HCT116 (cell line): ENCODE results near the gene PRELID1. TPM values are rescaled to one million over a fixed set of nuclear protein-coding genes. Genes with fewer than 3 reads are reported as not detected.

Source experiments
- ATAC-seq: fragments of 200-7000 bp; cut with Tn5 transposase; 2 replicates; pipeline ENCODE4 v1.9.1; 2020; ENCODE audit warnings: mild to moderate bottlenecking, moderate library complexity
- BruUV-seq: library from RNA; stranded (reverse); fragments of 400-500 nt; replicated peaks from 2 replicates; lab custom pipeline; 2021; lab: Mats Ljungman, UMichigan
- CTCF ChIA-PET: fragments of 300-600 bp; sonication (Branson Sonifier 250); formaldehyde crosslinking; loops from one replicate; lab custom pipeline; 2021; ENCODE audit warnings: antibody characterized with exemption; lab: Charles Lee
- POLR2A ChIA-PET: fragments of 300-600, 350-600 bp; sonication (Branson Sonifier 250); formaldehyde crosslinking; loops from one replicate; lab custom pipeline; 2021; ENCODE audit warnings: antibody characterized with exemption; lab: Charles Lee
- RAD21 ChIA-PET, 2 experiments: fragments of 300-600 bp; sonication (Branson Sonifier 250); formaldehyde crosslinking; loops; one replicate each; lab custom pipeline; 2023; ENCODE audit warnings: low total read pairs in 2 of 2; ENCODE audit not compliant: uncharacterized antibody in 2 of 2, unreplicated experiment in 2 of 2, low non-redundant PET in 1 of 2; lab: Charles Lee
- DNase-seq: peaks from one replicate; pipeline ENCODE4 v3.0.0-alpha.2; 2010; ENCODE audit warnings: low read depth, low spot score
- H2AFZ ChIP-seq: fragments of 200-600 bp; shearing (Covaris generic), sonication (generic); 2 replicates; pipeline ENCODE4 v1.6.1; 2017; ENCODE audit warnings: low read depth, mixed run types, mixed read lengths, antibody characterized with exemption, low read length; ENCODE audit not compliant: poor library complexity, severe bottlenecking
- H3K27ac ChIP-seq: 2 replicates; pipeline ENCODE4 v1.5.1; 2012; ENCODE audit warnings: low read depth, low read length
- H3K27me3 ChIP-seq: fragments of 200-600 bp; sonication (generic); 2 replicates; pipeline ENCODE4 v1.6.1; 2016; ENCODE audit warnings: mixed run types, low read length, mixed read lengths; ENCODE audit not compliant: insufficient read depth
- H3K36me3 ChIP-seq, 2 experiments: fragments of 200-500 bp in 1 of 2; fragments of 200-600 bp in 1 of 2; sonication (Bioruptor generic) in 1 of 2; sonication (generic) in 1 of 2; 2 replicates each; pipeline versions ENCODE4 v1.5.1 to v1.6.1; 2014 to 2016; ENCODE audit warnings: low read length in 2 of 2, inconsistent platforms in 1 of 2, mixed read lengths in 1 of 2, mixed run types in 1 of 2; ENCODE audit not compliant: insufficient read depth in 2 of 2, control insufficient read depth in 1 of 2
- H3K4me1 ChIP-seq, 2 experiments: fragments of 200-600 bp in 1 of 2; sonication (generic) in 1 of 2; 2 replicates each; pipeline versions ENCODE4 v1.5.1 to v1.6.1; 2012 to 2017; ENCODE audit warnings: low read length in 2 of 2, inconsistent platforms in 1 of 2, mild to moderate bottlenecking in 1 of 2, mixed read lengths in 1 of 2, mixed run types in 1 of 2, moderate library complexity in 1 of 2; ENCODE audit not compliant: insufficient read depth in 2 of 2, control insufficient read depth in 1 of 2
- H3K4me2 ChIP-seq: fragments of 200-600 bp; sonication (generic); 2 replicates; pipeline ENCODE4 v1.6.1; 2017; ENCODE audit warnings: mixed run types, low read length, mixed read lengths
- H3K4me3 ChIP-seq, 2 experiments: fragments of 200-600 bp in 1 of 2; sonication (generic) in 1 of 2; replicated peaks in 1 of 2; 2 replicates each; pipeline ENCODE4 v1.5.1; 2011 to 2016; ENCODE audit warnings: low read length in 2 of 2, control low read depth in 1 of 2, low read depth in 1 of 2, mild to moderate bottlenecking in 1 of 2, mixed read lengths in 1 of 2, mixed run types in 1 of 2
- H3K79me2 ChIP-seq: fragments of 200-600 bp; sonication (generic); 2 replicates; pipeline ENCODE4 v1.6.1; 2017; ENCODE audit warnings: mild to moderate bottlenecking, mixed run types, low read length, moderate library complexity, mixed read lengths; ENCODE audit not compliant: insufficient read depth
- H3K9ac ChIP-seq: fragments of 200-600 bp; sonication (generic); 2 replicates; pipeline ENCODE4 v1.6.1; 2016; ENCODE audit warnings: low read length, mixed read lengths
- H3K9me2 ChIP-seq: fragments of 200-600 bp; sonication (generic), shearing (Covaris generic); 2 replicates; pipeline ENCODE4 v1.6.1; 2017; ENCODE audit warnings: mixed run types, mild to moderate bottlenecking, moderate library complexity; ENCODE audit not compliant: insufficient read depth
- H3K9me3 ChIP-seq, 2 experiments: fragments of 200-500 bp in 1 of 2; fragments of 200-600 bp in 1 of 2; sonication (Bioruptor generic) in 1 of 2; sonication (generic) in 1 of 2; 2 replicates each; pipeline ENCODE4 v1.6.1; 2014 to 2017; ENCODE audit warnings: low read length in 2 of 2, mixed read lengths in 2 of 2, inconsistent platforms in 1 of 2, low read depth in 1 of 2, mild to moderate bottlenecking in 1 of 2, mixed run types in 1 of 2, moderate library complexity in 1 of 2; ENCODE audit not compliant: control insufficient read depth in 1 of 2, insufficient read depth in 1 of 2
- H4K20me1 ChIP-seq: fragments of 200-600 bp; sonication (generic), shearing (Covaris generic); 2 replicates; pipeline ENCODE4 v1.6.1; 2017; ENCODE audit warnings: mixed run types, mild to moderate bottlenecking, moderate library complexity; ENCODE audit not compliant: insufficient read depth
- CEBPB ChIP-seq: IDR thresholded peaks from 2 replicates; pipeline ENCODE4 v1.6.1; 2012; ENCODE audit warnings: low read depth
- EGR1 ChIP-seq: IDR thresholded peaks from 2 replicates; pipeline ENCODE4 v1.6.1; 2012; ENCODE audit warnings: low read depth
- ELF1 ChIP-seq: IDR thresholded peaks from 2 replicates; pipeline ENCODE4 v1.6.1; 2012; ENCODE audit warnings: low read depth, borderline replicate concordance
- RAD21 ChIP-seq: IDR thresholded peaks from 2 replicates; pipeline ENCODE4 v1.6.1; 2012; ENCODE audit warnings: low read depth, mild to moderate bottlenecking
- SP1 ChIP-seq: IDR thresholded peaks from 2 replicates; pipeline ENCODE4 v1.6.1; 2012; ENCODE audit warnings: low read depth
- SRF ChIP-seq: IDR thresholded peaks from 2 replicates; pipeline ENCODE4 v1.6.1; 2012; ENCODE audit warnings: low read depth
- ZFX ChIP-seq: fragments of 450-650 bp; IDR thresholded peaks from 2 replicates; pipeline ENCODE4 v1.6.1; 2017
- intact Hi-C: fragments of 100-400 bp; cut with micrococcal nuclease; formaldehyde crosslinking; loops from 2 replicates; pipeline ENCODE4 v1.10.0; 2022
- total RNA-seq: library from RNA; stranded (reverse); gene quantifications from one replicate; pipeline ENCODE4 v1.2.1, GENCODE V29; 2021; ENCODE audit not compliant: unreplicated experiment
- TF ChIP-seq, protein P1 (sequence below): IDR thresholded peaks from 2 replicates; pipeline ENCODE4 v1.6.1; 2011; ENCODE audit warnings: mild to moderate bottlenecking, low read length, moderate library complexity; ENCODE audit not compliant: insufficient replicate concordance; ENCODE audit errors: extremely low read depth

PRELID1 gene
- total RNA-seq, 1 experiment from 2014 or later = 223 TPM

DNA sequence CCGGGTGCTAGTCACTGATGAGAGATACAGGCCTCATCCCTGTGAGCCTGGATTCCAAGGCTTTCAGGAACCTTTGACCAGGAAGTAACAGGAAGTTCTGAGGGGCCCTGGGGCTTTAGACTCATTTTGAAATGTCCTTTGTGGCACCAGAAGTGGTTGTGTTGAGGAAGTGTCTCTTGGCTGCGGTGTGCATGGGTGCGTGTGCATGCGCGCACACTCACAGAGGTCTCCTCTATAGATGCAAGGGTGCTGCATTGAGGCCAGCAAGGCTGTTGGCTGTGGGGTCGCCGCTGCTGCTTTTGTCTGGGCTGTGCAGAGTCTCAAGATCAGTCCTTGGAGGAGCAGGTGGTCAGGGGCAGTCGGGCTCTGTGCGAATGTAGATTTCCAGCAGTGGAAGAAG, 7.7 kb upstream of the PRELID1 start:
- ChIA-PET CTCF (interaction anchor here (2.4 kb wide), 1 partner anchor 14 kb away, joined by 10 read pairs; no protein-coding TSS in a partner anchor), RAD21 (no interaction called here), POLR2A (no interaction called here)
- Histone ChIP-seq H3K4me3 (no peak overlapping the region), H3K36me3 (peaks cover 26 to 38% of the 10 kb centered on the region in 2 experiments; a peak in 3 of 4 replicates), H3K9ac (no peak overlapping the region), H3K27ac (no peak overlapping the region), H3K4me2 (no peak overlapping the region), H3K9me3 (no peaks in the 10 kb centered on the region), H3K79me2 (no peaks in the 10 kb centered on the region), H3K4me1 (peaks cover 0 to 21% of the 10 kb centered on the region in 2 experiments; a peak in 2 of 4 replicates), H2AFZ (no peak overlapping the region), H3K9me2 (no peaks in the 10 kb centered on the region), H4K20me1 (no peaks in the 10 kb centered on the region), H3K27me3 (no peaks in the 10 kb centered on the region)
- DNase-seq (no peak), ATAC-seq (no peak)
- intact Hi-C loops = no loop called here
- TF ChIP-seq RAD21 = no peak
- TF ChIP-seq SP1 = no peak
- TF ChIP-seq, protein P1, sequence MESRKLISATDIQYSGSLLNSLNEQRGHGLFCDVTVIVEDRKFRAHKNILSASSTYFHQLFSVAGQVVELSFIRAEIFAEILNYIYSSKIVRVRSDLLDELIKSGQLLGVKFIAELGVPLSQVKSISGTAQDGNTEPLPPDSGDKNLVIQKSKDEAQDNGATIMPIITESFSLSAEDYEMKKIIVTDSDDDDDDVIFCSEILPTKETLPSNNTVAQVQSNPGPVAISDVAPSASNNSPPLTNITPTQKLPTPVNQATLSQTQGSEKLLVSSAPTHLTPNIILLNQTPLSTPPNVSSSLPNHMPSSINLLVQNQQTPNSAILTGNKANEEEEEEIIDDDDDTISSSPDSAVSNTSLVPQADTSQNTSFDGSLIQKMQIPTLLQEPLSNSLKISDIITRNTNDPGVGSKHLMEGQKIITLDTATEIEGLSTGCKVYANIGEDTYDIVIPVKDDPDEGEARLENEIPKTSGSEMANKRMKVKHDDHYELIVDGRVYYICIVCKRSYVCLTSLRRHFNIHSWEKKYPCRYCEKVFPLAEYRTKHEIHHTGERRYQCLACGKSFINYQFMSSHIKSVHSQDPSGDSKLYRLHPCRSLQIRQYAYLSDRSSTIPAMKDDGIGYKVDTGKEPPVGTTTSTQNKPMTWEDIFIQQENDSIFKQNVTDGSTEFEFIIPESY = no peak
- BruUV-seq = no TSS peak

DNA sequence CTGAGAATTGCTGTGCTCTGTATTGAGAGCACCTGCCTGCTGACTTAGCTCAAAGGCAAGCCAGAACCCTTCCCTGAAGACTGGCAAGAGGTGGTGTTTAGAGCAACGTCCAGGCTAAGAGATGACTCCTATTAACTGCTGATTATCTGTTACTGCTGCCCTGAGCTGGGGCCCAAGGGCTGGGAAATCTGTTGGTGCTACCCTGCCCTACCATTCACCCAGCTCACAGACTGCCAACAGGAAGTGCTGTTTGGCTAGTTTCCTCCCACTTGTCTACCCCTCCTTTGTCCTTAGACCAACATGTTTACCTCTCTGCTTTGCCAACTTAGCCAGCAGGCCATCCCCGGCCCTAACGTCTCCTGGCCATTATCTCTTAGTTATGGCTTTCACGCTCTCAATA, 7.0 kb upstream of the PRELID1 start:
- Histone ChIP-seq H3K9ac (no peak overlapping the region), H2AFZ (no peak overlapping the region), H3K4me1 (peaks cover 6 to 28% of the 10 kb centered on the region in 2 experiments), H3K4me3 (no peak overlapping the region), H3K4me2 (no peak overlapping the region), H3K27me3 (no peaks in the 10 kb centered on the region), H3K36me3 (peaks cover 25 to 36% of the 10 kb centered on the region in 2 experiments; a peak in 3 of 4 replicates), H3K27ac (no peak overlapping the region), H3K9me2 (no peaks in the 10 kb centered on the region), H3K79me2 (no peaks in the 10 kb centered on the region), H3K9me3 (no peaks in the 10 kb centered on the region), H4K20me1 (no peaks in the 10 kb centered on the region)
- ChIA-PET RAD21 (no interaction called here), CTCF (interaction anchor here (2.4 kb wide), 1 partner anchor 13 kb away, joined by 10 read pairs; no protein-coding TSS in a partner anchor), POLR2A (no interaction called here)
- ATAC-seq = no peak
- no peak for TF ChIP-seq ZFX
- no peak for TF ChIP-seq CEBPB
- TF ChIP-seq ELF1 = no peak
- no peak for TF ChIP-seq SRF
- TF ChIP-seq, protein P1 = no peak
- no peak for TF ChIP-seq EGR1
- intact Hi-C loops = no loop called here
- no TSS peak for BruUV-seq
- DNase-seq = no peak
